HG03139 (cell line): ENCODE results near the gene VAPA.

Experiments
- ATAC-seq: cut with Tn5 transposase; IDR thresholded peaks from one replicate; pipeline ENCODE4 v1.9.1; 2021; ENCODE audit not compliant: unreplicated experiment

VAPA gene

DNA sequence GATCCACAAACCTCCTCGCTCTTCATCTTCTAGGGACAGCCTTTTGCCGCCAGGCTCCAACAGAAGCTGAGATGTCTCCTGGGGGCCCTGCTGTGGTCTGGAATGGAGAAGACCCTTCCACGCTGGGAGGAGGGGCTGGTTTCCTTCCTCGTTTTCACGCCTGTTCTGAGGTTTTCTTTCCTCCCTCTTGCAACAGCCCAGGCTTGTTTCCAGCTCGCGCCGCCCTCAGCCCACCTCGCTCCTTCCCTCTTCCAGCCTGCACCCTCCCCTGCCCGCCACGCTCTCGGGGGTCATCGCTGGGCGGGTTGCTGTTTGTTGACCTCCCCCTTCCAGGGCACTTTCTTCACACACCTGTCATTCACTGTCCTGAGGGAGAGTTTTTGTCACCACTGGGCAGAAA, 55.4 kb downstream of the VAPA start:
- ATAC-seq: no peak

DNA sequence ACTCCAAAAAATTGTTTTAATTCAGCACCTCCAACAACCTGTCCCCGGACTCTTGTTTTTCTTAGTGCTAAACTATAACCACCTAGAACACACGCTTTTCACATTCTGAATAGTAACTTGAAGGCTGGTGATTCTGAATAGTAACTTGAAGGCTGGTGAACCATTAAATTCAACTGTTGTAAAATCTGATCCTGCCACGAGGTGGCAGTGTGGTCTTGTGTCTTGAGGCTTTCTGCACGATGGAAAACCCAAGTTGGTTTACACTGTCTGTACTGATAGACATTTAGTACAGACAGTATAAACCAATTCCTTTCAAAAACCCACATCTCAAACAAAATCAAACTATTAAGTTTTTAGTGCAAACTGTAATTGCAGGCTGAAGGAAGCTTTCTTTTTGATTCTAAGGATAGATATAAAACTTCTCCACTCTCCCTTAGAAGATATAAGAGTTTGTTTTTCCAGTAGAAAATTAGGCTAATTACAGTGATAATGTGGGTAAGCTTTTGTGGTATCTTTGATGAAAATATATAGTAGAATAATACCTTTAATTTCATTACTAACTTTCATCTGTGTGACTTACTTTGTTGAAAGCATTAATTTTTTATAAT, 57.6 kb downstream of the VAPA start:
- ATAC-seq: no peak

DNA sequence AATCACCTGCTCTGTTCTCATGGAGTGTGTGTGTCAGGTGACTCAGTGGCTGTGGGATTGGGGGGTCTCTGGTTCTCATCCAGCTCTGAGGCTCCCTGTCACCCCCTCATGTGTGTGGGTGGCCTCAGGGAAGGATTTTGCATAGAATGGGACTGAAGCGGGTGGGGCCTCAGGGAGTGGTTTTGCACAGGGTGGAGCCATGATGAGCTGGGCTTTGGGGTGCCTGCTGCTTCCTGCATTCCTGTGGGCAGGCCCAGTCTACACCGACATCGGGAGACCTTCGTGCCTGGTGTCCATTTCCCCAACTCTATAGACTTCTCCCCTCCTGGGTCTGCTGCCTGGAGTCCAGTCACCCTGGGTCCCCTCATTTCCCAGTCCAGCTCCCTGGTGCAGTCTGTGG, 59.7 kb downstream of the VAPA start:
- no peak for ATAC-seq

DNA sequence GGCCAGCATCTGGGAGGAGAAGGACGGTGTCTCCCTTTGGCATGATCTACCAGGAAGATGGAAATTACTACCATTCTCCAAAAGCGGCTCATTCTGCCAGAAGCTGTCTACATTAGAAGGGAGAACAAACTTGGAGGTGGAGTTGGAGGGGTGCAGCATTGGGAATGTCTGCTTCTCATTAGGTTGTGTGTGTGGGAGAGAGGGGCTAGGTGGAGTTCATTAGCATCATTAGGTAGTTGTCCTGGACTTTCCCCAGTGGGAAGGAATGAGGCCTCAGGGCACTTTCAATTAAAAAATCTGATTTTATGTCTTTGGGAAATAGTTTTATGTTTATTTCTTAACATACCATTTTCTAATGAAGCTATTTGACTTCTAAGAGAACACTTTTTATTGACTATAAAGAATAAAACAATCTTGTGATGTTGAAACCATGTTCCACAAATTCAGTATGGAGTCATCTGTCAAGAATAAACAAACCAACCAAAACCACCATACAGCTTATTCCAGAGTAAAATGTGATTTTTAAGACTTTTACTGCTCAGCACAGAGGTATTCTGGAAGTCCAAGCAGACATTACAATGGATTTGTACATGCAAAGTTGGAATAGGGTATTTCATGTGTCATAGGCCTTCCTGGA, 60.6 kb downstream of the VAPA start:
- ATAC-seq: no peak

DNA sequence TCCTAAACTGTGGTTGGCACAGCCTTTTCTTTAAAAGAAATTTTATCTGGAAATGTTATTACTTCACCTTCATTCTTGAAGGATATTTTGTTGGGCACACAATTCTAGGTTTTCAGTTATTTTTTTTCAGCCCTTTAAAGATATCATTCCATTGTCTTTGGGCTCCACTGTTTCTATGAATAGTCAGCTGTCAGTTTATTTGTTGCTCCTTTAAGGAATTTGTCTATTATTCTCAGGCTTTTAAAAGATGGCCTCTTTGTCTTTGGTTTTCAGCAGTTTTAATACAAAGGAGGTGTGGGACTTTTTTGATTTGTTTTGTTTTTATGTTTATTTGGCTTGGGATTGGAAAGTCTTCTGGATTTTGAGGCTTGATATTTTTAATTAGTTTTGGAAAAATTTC, 61.8 kb downstream of the VAPA start:
- no peak for ATAC-seq

DNA sequence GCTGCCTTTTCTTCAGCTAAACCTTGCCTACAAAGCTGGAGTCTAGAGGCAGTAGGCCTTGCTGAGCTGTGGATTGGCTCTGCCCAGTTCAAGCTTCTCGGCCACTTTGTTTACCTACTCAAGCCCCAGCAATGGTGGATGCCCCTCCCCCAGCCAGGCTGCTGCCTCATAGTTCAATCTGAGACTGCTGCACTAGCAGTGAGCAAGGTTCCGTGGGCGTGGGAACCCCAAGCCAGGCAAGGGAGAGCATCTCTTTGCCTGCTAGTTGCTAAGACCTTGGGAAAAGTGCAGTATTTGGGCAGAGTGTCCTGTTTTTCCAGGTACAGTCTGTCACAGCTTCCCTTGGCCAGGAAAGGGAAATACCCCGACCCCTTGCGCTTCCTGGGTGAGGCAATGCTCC, 68.9 kb downstream of the VAPA start:
- ATAC-seq: no peak

DNA sequence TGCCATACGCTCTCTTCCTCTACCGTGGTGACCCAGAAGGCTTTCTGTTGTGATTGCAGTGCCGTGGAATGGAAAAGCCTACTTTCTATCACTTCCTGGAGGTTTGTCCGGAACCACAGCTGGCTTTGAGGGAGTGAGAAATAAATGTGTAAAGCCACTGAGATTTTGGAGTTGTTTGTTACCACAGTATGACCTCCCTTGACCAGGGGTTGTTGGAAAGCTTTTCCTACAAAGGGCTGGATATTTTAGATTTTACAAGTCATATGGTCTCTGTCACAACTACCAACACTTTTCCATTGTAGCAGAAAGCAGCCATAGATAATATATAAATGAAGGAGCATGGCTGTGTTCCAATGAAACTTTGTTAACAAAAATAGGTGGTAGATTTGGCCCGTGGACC, 70.3 kb downstream of the VAPA start:
- ATAC-seq: no peak

DNA sequence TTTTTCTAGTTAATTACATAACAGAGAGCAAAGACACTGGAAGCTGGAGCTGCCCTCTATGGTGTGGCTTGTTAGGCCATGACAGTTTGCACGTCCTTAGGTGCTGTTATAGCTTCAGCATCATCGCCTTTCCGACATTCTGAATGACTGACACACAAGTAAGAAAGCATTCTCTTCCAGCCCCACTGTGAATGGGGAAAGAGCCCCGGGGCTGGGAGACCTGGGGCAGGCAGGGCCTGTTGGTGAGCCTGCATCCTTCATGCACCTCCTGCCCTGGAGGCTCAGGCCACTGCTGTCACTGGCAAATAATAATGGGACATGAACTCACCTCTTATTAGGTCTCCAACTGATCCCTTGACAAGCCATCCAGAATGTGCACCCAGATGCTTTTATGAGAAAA, 71.8 kb downstream of the VAPA start:
- no peak for ATAC-seq

DNA sequence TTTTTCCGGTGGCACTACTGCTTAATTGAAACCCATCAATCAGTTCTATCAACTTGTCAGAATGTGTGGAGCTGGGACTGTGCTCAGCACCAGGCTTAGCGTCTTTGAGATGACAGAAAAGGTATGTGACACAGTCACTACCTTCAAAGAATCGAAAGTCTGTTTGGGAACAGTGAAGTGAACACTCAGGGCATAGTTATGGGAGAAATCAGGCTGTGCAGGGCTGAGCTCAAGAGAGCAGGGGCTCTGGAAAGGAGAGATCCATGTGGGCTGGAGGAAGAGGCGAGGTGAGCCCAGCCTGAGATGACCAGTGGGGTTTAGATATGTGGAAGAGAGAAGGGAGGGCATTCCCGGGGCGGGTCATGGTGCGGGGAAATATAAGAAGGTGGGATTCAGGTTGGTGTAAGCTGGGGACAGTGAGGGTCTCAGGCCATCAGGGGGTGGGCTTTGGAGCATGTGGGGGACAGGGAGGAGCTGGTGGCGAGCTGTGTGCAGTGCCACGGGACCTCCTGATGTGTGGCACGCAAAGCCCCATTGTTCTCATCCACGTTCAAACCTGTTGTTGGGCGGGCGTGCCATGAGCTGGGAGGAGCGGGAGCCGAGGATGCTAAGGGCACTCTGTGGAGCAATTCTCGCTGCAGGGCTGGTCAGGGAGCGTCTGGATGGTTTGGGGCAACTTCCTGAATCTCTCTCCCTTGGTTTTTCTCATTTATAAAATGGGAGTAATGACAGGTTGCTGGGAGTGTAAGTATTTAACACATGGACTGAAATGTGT, 72.5 kb downstream of the VAPA start:
- ATAC-seq: no peak

DNA sequence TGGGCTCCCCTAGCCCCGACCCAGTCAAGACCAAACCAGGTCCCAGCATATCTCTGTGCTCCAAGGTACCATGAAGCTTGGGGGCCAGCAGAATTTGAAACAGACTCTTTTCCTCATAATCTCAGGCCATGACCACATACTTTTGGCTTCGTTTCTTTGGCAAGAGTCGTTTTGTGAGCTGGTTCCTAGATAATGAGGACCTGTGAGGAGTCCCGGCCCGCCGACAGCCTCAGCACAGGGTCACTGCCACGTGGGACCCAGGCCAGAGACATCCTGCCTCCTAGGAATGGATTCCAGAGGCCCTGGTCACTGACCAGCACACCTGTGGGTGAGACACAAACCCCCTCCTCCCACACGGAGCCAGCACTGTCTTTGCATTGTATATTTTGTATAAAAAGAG, 73.5 kb downstream of the VAPA start:
- ATAC-seq: no peak

DNA sequence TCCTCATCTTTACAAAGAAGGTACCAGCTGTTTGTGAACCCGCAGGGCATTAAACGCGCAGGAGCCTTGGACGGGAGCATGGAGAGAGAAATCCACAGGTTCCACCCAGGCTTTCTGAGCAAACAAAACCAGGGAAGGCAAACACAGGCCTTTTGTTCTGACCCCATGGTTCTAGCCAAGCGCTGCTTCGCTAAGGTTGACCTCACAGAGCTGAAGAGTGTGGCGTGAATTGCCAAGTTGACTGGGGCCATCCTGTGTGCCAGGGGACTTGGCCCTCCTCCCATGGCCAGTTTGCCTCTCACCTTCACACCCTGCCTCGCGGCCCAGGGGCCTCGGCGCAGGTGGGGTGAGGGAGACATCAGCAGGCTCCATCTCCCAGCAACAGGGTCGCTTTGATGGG, 74.1 kb downstream of the VAPA start:
- ATAC-seq: no peak

DNA sequence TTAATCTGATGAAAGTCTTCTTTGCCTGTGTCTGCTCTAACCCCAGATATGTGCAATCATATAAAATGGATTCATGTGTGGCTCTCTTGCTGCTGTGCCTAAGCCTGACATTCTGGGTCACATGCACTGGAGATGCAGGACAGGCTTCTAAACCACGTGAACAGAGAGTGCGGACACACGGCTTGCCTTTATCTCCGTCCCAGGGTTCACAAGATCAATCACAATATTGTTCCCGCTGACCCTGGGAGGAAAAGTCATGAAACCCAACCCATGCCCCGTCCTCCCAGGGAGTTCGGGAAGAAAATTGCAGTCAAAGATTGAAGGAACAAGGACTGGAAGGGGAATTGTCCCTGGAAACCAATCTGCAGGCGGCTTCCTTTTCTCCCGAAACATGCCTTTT, 74.8 kb downstream of the VAPA start:
- ATAC-seq: no peak

DNA sequence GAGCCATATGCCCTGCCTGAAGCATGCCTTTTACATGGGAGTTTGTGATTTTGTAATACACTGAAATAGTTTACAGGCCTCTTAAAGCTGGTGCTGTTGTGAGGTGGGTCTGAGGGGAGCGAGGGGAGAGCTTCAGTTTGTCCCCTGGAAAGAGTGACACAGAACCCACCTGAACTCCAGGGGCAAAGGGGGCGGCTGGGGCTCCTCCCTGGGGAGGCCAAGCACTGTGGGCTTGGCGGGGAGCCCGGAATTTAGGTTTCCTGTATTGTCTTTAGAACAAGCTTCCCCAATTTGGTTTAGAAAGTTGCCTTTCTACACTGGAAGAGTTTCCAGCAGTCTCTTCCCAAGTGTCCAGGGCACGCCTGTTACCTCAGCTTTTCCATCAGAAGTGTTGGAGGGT, 75.7 kb downstream of the VAPA start:
- no peak for ATAC-seq

DNA sequence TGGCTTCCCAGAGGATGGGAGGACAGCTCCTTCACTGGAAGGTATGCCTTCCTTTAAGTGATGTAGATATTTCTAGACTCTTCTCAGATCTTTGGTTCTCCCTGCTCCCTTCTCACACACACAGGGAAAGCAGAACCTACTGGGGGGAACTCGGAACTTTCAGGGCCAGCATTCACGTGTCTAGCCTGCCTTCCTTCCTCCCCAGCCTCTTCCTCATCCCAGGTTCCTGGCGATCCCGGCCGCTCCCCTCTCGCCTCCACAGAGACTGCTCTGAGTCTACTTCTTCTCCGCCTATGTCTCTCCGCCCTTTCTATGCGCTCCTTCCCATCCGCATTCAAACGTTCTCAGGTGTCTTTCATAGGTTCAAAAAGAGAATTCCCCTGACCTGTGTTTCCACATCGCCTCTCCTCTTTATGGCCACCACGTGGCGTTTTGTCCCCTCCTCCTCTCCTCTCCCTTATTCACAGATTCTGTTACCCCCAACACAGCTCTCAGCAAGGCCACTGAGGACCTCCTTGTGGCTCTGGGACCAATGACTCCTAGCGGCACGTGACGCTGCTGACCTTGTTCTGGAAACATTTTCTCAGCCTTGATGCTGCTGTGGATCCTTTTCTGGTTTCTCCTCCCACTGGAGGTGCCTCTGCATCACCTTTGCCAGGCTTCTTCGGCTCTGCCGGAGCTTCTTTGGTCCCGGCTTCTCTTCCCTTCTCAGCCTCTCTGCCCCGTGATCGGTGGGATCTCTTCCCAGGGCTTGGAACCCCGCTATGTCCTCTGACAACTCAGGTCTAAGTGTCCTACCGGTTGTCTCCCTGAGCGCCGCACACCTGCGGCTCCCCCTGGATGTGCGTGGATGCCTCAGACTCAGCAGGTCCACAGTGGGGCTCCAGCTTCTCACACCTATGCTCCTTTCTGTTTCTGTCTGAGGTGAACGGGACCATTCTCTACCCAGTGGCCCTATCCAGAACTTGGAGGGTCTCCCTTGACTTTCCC, 77.5 kb downstream of the VAPA start:
- no peak for ATAC-seq

DNA sequence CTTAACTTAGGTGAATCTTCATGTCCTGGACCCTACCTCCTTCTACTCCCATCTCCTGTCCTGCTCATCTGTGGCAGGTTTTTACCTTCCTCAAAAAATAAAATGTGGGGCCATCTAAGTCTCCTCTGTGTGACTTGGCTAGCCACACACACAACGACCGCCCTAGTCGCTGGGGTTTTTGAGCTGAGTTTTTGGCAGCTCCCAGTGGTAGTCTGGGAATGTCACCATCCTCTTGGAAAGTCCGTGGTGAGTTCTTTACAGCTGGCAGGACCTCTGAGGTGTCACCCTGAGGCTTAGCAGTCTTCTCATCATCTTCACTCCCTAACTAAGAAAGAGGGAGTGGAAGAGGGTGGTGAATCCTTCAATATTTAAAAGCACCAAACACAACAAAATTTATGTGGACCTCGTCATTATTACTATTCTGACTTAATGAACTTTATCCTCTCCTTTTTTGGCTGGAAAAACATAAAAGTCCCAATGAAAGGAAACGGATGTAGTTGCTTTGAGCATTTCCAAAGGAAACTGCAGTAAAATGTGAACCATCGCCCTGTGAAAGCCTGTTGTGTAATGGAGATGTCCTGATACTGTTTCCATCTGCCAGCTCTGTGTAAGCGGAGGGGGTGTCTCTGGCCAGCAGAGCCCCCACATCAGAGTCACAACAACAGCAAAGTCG, 78.6 kb downstream of the VAPA start:
- no peak for ATAC-seq

DNA sequence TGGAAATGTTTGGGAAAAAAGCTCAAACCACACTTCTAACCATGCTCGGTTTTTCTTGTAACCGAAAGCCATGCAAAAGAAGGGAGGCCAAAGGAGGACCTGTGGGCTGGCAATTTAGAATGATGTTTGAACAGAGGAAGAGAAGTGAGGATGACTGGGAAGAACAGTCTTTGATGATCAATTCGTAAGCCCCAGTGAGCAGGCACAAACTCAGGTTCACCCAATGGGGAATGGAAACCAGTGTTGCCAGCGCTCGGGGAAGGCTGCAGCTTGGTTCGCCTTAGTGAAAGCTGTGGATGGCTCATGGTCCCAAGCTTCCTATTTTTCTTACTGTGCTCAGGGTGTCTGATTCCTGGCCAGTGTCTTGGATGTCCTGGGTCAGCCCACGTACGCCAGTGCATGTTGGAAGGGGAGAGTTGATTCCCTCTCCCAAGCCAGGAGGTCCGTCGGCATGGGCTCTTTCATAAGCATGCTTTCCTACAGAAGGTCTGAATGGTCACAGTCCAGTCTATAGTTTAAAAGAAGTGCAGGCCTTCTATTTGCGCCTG, 79.2 kb downstream of the VAPA start:
- ATAC-seq: no peak

DNA sequence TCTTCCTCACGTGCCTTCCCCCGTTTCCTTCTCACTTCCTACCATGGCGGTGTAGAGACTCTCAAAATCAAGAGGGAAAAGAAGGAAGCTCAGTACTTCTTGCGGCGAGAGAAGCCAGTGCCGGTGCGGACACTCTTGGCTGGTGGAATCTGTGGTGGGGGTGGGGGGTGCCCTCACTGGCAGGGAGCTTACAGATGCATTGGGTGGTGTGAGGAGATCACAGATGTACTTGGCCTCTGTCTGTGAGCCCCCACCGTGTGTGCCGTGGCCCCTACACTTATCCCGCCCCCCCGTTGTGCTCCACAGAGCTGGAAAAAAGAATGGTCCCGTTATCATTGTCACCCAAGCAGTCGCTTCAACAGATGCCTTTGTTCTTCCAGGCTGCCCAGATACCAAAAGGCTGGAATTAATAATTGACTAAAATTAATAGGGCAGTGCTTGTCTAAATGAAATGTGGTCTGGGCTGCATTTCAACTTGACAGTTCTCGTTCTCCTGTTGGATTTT, 79.8 kb downstream of the VAPA start:
- no peak for ATAC-seq

DNA sequence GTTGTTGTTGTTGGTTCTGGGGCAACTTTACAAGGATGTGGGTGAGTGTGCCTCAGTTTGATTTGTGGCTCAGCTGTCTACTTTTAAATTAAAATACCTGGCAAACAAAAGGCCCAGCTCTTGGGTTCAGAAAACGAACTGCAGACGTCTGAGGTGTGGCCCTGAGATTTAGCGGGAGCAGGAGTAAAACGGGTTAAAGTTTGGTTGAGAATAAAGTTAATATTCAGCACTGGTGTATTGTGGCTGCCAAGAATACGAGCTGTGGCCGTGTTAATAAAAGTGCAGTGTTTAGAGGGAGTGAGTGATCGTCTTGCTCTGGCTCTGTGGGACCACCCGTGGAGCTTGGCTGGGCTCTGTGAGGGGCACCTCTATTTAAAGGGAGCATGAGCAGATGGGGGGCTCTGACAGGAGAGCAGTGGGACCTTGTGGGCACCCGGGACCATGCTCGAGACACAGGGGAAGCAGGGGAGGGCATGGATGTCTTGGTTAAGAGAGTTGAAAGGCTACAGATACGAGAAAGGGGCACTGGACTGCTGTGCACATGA, 80.3 kb downstream of the VAPA start:
- ATAC-seq: no peak

DNA sequence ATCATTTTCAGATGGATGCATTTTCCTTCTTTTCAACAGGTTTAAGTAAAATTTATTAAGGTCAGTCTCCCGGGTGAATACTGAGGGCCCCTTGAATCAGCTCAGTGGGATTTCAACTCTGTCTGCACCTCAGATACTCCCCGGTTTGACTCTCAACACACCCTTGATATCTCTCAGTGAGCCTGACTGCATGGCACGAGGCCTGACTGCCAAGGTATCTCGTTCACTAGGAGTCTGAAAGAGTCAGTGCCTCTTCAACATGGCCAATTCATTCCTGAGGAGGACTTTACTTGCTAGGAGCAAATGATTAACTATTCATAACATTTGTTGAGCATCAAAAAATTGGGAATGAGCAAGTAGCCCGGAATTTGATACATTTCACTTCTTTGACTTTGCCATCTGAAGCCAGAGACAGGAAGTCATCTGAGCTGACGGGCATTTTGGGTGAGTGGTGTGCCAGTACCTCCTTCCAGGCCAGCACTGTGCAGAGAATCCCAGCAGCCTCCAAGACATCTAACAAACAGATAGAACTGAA, 81.0 kb downstream of the VAPA start:
- ATAC-seq: no peak

DNA sequence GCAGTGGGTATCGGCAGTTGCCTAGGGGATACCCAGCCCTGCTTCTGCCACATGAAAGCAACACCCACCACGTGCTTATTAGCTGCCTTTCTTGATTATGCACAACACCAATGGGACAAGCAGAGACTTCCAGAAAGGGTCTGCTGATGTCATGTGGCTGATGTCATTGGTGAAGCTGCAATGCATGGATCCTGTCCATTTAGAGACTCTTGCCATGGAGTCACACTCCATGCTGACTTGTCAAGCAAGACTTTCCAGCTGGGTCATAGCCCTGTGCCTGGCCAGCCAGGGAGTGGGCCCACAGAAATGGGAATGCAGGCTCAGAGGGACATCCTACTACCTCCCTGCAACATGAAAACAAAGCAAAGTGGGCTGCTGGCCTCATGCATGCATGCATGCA, 81.8 kb downstream of the VAPA start:
- no peak for ATAC-seq
